ENCODE measurements around the gene CCKAR.
"Not testable (repeated sequence)": the region's sequence is repeated elsewhere in the genome, so short reads cannot be mapped to it uniquely, and the experiment has no call there.

CCKAR gene, protein sequence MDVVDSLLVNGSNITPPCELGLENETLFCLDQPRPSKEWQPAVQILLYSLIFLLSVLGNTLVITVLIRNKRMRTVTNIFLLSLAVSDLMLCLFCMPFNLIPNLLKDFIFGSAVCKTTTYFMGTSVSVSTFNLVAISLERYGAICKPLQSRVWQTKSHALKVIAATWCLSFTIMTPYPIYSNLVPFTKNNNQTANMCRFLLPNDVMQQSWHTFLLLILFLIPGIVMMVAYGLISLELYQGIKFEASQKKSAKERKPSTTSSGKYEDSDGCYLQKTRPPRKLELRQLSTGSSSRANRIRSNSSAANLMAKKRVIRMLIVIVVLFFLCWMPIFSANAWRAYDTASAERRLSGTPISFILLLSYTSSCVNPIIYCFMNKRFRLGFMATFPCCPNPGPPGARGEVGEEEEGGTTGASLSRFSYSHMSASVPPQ

DNA sequence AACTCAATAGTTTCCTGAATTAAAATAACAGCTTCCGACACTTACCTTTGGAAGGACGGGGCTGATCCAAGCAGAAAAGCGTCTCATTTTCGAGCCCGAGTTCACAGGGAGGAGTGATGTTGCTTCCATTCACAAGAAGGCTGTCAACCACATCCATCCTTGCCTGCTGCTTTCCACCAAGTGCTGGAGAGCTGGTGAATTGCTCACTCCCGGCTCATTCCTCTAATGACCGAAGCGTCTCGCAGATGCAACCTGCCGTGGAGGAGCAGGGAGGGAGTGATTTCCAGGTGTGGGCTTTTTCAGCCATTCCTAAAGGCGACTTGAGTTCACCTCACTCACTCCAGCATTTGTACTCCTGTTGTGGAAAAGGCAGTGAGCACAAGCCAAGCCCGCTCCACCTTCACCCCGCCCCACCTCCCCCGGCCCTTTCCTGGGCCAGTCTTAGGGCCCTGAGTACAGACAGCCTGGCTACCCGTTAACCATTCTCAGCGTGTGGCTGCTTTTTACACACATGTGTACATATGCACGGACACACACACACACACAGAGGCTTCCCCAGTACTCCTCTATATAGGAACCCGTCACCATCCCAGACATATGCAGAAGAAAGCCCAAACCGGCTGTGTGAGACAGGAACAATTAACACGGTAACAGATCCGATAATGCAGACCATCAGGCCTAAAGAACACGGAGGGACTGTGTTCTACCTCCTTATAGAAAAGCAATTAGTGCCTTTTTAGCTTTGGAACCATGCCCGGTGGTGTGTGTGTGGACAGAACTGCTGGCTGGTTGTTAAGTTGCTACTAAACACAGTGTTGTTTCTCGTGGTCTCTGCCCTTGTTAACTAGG is at the start of gene CCKAR:
TSS of gene CCKAR (minus strand) at position 374 of the 849 bp plus-strand sequence. CDS start at position 157, 217 bp downstream.
- DNase-seq = no peak

DNA sequence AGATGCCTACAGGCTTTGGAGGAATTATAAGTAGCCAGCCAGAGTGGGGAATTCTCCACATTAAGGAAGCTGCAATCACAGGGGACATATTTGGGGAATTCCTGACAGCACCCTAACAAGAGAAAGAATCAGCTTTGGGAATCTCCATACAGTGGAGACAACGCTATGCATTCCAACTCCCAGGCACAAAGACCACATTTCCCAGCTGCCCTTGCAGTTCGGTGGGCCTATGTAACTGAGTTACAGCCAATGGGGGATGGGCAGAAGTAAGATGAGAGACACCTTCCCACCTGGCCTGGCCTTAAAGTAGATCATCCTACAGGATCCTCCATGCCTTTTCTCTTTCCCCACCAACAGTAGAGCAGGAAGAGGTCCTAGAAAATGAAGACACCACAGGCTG is 43.4 kb upstream of the CCKAR start:
- DNase-seq = no peak

DNA sequence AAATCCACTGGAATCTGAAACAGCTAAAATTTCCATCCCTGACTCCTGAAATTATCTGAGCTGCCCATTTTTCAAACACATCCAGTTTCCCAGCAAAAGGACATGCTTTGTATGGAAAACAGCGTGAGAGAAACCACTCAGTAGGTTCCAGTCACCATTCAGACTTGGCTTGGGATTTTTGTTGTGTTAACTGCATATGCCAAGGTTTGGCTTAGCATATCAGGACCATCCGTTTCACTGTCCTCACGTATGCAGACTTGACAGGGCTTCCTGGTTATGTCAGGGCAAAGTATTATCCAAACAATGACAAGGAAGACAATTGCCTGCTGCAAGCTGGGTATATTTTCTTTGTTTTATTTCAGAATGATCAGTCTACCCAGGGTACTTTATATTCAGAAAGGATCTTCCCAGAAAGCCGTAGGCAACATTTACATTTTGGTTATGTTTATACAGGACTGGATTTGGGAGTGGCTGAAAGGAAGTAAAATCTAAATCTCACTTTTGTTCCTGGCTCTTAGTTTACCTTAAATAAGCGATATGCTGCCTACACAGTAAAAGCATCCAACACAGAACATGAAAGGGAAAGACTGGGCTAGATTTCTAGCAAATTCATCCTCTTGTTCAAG is 41.3 kb upstream of the CCKAR start:
- no peak for DNase-seq

DNA sequence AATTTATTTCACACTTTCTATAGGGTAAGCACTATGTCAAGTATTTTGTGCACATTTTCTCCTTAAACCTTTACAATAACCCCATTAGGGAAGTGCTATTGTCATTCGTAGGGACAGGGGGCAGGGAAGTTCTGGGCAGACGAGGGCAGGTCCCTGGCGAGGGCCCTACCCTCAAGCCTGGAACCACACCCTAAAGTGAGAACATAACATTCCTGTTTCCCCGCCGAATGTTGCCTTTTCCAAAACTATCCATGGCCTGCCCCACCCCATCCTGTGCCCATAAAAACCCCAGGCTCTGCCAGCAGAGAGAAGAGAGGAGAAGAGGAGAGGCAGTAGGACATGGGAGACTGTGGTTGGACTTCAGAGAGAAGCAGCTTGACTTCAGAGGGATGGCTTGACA is 39.8 kb upstream of the CCKAR start:
- DNase-seq = no peak

DNA sequence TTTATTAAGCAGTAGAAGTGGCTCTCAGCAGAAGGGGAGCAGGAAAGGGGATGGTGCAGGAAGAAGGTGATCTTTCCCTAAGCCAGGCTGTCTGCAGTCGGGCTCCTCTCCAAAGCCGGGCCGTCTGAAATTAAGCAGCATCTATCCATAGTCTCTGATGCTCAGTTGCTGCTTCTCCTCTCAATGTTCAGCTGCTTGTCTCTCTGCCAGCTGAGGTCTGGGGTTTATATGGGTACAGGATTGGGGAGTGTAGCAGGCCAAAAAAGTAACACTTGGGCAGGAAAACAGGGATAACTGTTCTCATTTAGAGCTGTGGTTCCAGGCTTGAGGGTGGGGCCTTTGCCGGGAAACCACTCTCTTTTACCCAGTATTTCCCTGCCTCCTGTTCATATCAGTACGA is 39.2 kb upstream of the CCKAR start:
- no peak for DNase-seq

DNA sequence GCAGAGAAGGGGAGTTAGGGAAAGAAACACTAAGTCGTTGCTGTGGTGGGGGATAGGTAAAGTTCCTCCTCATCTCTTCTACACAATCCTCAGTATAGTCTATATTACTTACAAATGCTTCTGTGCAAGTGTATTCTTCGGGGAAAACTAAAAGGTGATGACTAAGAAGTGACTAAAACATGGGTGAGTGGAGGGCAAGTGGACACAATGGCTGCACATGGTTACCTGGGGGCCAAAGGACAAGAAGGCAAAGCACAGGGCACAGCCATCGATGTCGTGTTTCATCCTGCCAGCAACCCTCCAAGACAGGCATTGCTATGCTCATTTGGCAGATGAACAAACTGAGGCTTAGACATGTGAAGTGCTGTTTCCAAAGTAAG is 35.5 kb upstream of the CCKAR start:
- DNase-seq = no peak

DNA sequence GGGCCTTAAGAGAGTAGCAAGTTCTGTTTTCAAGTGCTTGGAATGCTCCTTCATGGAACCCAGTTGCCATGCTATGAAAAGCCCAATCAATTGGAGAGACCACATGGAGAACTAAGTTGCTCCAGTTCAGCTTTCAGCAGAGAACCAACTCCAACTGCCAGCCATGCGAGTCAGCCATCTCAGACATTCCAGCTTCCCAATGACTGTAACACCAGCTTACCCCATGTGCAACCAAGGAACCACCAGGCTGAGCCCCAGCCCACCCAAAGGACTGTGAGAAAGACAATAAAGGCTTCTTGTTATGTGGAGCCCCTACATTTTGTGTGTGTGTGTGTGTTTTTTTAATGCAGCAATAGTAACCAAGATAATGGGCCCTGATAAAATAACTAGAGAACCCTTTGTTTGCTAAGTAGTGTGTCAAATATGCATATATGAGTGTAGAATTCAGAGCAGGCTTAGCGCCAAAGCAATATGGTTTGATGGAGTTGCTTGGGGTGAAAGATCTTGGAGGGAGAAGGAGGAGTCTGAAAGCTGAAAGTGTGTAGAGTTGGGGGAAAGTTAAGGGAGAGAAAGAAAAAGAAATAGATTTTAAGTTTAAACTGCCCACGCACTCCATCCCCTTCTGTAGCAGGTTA is 35.0 kb upstream of the CCKAR start:
- no peak for DNase-seq

DNA sequence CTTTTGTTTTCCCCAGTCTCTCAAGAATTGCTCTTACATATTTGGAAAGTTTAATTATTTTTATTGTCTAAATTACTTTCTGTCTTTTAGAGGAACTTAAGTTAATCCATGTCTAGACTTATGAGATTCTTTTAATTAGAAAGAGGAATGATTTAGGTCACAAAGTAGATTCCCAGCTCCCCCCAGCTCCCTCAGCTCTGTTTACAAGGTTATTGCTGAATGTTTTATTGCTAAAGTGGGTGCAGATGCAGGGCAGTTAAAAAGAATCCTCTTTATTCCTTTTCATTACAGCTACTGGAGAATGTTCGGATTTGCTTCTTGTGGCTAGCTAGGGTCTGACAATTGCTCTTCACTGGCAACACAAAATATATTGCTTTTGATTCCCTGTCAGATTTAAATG is 33.7 kb upstream of the CCKAR start:
- no peak for DNase-seq

DNA sequence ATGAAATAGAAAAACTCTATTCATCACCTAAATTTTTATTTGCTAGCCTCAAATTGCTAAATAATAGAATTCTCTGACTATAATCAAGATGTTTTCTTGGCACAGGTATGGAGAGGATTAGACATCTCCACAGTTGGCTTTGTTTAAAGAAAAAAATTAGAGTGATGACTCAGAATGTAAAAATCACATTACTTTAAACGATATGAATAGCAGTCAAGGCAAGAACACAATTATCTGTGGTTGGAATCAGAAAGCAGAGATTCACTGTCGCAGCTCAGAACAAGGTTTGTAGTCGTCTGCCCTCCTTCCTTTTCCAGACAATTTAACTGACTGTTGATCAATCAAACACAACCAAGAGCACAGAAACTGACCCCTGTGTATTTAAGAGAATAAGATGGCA is 32.2 kb upstream of the CCKAR start:
- DNase-seq = no peak

DNA sequence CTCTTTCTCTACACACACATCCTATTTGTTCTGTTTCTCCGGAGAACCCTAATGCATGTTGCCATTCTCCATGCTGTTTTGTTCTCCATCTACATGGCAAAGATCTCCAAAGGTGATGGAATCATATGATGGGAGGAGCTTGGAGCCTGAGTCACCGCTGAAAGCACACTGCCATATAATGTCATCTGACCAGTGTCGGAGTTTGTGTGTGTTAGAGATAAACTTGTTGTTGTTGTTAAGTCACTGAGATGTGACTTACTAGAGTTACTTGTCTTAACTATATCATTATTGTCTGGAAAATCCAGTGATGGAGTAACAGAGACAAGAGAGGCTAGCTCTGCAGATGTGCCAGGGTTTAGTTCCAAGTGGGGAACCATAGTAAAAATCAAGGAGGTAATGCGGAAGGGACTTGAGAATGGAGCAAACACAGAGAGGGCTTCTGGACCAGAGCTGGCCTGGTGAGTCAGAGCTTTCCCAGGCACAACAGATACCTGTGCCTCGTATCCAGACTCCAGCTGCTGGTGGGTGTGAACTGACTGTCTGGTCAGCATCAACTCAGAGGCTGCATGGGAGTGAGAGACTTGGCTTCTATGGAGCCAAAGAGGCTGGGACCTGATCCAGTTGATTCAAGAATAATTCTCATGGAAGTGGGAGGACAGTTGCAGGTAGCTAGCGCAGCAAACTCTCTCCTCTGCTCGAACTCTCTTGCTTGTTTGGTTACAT is 30.6 kb upstream of the CCKAR start:
- no peak for DNase-seq

DNA sequence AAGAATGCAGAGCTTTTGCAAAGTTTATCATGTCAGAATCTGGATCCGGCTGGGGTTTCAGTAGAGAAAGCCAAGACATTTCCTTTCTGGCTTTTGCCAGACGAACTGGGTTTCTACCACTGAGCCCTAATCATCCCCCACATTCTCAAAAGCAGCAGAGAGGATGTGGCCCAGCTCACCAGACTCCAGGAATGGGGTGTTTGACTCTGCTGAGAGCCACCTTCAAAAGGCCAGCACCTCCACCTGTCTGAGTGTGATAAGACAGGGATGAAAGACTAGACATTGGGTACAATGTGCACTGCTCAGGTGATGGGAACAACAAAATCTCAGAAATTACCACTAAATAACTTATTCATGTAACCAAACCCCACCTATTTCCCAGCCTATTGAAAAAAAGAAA is 25.7 kb upstream of the CCKAR start:
- no peak for DNase-seq

DNA sequence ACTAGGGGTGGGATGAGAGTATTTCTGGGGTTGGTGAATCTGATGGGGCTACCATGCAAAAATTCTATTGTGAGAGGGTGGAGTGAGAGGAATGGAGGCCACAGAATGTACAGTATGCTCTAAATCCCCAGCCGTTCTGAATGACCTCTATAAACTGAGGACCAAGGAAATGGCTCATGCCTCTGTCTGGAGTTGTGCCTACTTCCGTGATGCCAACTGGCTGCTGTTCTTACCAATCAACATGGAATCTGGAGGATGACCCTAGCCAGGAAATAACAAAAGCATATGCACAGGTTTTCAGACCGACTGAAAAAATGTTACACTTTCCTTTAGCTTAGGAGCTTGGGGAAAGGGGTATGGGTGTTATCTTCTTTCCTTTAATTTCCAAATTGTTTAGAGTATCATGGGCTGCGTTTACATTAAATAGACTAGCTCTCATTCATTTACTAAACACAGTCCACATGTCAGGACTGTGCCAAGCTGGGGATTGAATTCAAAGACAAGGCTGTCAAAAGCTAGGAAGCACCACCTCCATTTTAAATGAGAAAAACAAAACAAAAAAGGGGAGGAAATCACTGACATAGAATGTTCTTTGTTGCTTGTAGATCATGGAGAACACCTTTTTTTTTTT is 20.2 kb upstream of the CCKAR start:
- DNase-seq = no peak

DNA sequence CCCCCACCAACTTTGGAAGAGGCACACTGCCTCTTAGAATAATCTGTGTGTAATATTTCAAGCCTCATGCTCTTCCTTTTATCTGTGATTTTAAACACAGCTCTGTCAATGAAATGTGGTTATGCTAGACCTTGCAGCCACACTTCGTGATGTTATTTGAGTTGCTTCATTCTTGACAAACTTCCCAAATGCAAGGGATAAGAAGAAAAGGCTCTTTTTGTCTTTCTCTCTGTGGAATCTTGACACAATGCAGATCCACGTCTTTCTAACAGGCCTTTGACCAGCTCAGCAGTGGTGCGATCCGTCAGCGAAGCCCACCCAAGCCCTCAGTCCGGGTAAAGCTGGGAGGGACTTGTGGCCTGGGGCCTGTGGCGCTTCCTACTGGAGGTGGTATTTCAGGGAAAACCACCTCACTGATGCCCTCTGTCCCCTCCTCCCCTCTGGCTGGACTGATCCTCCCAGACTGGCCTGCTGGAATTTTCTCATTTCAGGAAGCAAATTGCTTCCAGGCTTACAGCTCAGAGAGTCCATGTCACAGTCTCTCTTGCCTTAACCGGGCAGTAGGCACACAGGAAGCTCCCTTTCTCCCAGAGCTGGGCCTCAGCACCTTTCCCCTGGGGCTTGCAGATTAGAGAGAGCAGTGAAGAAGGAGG is 19.5 kb upstream of the CCKAR start:
- DNase-seq = no peak

DNA sequence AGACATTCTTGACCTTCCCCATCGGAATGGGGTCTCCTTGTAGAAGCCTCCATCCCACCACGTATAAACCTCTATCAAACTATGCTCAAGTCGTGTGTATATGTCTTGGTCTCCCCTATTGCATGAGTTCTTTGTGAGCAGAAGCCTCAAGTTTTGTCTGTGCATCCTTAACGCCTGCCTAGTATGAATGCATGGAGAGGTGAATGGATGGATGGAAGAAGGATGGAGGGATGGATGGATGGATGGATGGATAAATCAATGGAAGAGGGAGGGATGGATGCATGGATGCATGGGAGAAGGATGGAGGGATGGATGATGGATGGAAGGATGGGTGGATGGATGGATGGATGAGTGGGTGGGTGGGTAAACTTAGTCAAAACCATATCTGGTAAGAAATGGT is 17.0 kb upstream of the CCKAR start:
- DNase-seq = no peak

DNA sequence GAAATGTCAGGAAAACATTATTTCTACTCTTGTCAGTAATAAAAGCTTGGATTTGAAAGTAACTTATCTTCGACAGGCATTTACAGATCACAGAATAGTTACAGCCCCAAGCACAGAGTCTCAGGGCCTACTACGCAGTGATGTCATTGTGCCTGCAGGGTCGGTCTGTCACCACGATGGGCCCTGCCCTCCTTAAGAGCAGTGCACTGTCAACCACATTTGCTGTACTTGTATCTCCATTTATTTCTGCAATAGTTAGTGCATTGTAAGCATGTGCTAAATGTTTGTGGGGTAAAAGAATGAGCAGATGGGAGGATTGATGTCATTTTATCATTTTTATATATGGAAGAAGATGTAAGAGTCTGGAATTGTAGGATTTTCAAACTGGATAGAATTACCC is 13.6 kb upstream of the CCKAR start:
- no peak for DNase-seq

DNA sequence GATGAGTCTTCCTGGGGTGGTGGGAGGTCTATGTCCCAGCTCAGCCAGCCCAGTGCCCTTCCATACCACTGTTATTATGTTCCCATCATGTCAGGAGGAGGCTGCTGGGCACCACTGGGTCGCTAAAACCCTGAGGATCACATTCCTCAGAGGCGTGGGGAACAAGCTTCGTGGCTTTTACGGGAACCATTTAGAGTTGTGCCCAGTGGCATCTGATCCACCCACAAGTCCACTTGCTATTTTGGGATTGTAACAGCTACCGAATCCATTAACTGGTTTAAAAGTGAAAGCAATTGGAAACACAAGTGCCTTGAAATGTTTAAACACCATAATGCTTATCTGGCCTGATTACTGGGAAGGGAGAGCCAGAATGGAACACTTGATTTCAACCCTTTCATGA is 13.1 kb upstream of the CCKAR start:
- no peak for DNase-seq

DNA sequence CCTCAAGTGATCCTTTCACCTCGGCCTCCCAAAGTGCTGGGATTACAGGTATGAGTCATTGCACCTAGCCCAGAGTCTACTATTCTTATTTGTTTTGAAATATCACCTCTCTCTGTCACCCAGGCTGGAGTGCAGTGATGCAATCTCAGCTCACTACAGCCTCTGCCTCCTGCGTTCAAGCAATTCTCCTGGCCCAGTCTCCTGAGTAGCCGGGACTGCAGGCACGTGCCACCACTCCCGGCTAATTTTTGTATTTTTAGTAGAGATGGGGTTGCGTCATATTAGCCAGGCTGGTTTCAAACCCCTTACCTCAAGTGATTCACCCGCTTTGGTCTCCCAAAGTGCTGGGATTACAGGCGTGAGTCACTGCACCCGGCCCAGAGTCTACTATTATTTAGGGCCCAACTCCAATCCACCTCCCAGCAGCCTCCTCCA is 10.3 kb upstream of the CCKAR start:
- not testable (repeated sequence) for DNase-seq

DNA sequence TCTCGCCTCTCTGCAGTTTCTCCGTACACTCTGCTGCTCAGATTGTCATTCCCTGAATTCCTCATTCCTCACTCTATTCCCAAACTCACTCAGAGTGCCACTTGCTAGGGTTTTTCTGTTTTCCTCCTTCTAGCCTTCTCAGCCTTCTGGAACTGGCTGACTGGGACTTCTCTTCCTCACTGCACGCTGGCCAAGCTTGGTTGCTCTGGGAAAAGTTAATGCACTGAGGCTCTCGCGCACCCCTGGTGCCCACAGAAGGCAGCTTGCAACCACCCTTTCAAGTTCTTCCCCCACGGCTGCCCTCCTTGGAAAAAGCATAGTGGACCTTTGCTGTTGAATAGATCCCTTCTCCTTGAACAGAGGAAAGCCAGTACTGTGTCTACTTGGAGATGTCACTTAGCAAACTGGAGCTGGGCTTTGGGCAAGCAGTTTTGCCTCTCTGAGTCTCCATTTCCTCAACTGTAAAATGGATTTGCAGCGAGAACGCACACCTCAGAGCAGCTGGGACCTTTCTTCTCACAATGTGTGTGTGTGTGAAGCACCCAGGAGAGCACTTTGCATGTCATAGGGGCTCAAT is 6.0 kb upstream of the CCKAR start:
- no peak for DNase-seq

DNA sequence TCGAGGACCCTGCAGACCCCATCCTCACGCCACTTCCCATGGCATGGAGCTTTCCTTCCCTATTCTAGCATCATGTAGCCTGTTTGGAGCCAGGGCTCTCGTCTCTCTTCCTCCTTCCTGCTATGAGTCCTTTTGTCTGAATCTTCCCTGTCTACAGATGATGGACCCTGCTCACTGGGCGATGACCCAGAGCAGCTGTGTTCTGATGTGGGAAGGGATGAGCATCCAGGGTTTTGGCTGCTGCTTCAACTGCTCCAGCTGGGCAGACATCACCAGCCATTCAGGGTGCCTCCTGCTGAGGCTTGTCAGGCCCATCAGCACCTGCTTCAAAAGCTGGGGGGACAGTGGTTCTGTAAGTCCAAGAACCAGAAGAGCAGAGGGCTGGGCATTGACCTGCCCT is 3.2 kb upstream of the CCKAR start:
- no peak for DNase-seq

DNA sequence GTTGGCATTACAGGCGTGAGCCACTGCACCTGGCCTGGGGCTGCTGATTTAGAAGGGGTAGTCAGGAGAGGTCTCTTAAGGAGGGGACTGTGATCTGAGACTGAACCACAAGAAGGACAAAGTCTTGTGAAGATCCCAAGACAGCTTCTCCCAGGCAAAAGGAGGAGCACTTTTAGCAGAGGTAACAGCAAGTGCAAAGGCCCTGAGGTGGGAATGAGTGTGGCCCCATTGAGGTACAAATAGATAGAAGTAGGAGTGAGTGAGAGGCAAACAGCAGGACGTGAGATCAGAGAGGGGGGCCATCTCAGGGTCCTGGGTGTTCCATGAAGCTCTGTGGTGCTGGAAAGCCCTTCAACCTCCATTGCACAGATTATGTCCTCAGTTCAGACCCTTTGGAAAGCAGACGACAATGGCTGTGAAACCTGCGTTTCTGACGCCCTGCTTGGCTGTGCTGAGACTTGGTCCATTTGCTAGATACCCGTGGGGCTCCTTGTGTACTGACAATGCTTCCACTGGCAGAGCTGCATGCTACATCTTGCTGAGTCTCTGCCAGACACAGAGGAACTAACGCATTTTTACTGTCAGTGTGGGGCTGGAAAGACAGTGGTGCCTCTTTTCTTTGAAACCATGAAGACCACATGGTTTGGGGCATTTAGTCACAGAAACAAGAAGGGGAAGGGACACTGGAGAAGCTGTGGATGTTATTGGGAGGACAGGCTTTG is 1.3 kb upstream of the CCKAR start:
- no peak for DNase-seq

DNA sequence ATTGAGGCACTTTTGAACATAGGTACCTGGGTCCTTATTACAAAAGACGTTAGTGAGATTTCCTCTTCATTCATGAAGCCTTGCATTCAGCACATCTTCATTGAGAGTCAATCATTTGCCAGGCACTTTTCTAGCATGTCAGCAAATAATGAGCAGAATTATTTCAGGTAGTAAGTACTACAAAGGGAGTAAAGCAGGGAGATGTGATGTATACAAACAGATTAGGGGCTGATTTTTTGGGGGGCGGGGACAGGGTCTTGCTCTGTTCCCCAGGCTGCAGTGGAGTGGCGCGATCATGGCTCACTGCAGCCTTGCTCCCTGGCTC is 638 bp upstream of the CCKAR start:
- no peak for DNase-seq

Measured in NCI-H774 (cell line).